Stromal cell of bone marrow (primary cell): ENCODE results near the gene ZFAND3.

Source experiments
- DNase-seq: peaks from one replicate; pipeline ENCODE4 v3.0.0-alpha.2; 2012; ENCODE audit warnings: low read depth

Gene ZFAND3

DNA sequence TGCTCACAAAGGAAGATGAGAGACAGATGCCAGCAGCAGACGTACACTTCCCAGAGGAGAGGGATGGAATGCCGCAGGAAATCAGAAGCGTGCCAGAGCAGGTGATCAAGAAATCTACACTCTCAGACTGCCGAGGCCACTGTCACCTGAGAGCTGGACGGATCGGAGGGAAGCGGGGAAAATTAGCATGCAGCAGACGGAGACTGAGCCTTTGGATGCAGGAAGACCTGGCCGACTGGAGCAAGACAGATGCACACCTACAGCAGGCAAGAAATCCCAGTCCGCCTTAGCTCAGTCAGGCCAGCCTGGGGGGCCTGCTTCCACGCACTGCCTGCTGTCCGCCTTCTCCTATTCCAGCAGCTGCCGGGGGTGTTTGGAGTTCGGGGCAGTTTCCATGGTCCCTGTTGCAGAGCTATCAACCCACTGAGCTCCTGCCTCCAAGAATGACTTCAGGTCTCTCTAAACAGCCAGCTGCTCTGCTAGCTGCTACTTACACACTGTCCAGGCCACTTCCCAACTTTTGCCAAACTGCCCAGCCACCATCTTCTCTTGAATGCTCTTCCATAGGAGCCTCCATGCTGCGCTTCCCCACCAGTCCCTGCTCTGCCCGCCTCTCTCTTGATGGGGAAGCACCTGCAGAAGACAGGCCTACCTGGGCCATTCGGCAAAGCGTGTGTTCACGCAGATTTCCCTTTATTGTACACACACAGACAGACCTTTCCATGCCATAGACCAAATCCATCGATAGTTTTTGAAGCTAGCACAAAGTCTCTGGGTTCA, 368.5 kb downstream of the ZFAND3 start:
- no peak for DNase-seq

DNA sequence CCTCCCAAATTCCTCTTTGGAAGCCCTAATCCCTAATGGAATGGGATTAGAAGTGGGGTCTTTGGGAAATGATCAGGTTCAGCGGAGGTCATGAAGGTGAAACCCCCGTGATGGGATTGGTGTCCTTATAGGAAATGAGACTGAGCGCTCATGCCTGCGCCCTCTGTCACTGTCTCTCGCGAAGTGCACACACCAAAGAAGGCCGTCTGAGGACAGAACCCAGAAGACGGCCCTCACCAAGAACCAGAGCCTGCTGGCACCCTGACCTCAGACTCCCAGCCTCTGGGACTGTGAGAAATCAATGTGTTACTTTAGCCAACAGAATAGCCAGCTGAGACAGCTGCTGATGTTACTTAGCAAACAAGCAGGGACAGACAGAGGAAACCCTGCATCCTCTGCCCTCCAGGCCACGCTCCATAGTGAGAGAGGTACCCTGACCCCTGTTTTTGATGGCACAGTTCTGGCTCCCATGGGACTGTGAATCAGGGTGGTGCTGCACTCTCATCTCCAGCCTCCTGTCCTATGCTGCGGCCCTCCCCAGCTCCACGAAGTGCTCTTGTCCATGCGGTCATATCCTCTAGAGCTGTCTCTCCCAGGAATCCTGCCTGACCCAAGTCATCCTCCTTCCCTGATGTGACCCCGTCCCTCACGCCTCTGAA, 369.3 kb downstream of the ZFAND3 start:
- DNase-seq: no peak

DNA sequence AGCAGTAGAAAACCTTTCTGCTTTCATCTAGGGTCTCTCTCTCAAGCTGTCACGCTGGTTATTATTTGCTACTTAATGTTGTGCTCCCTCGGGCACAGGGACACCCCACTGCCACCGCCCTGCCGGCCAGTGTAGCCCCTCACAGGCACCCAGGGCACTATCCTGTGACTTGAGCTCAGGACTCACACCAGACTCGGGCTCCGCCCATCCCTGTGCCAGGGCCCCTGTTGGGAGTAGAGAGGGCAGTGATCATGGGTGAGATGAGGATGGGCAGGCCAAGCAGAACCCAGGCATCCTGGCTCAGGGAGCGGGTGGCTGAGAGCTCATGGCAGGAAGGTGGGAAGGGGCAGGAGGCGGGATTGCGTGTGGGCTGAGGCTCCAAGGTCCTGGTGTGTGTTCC, 371.9 kb downstream of the ZFAND3 start:
- DNase-seq: no peak

DNA sequence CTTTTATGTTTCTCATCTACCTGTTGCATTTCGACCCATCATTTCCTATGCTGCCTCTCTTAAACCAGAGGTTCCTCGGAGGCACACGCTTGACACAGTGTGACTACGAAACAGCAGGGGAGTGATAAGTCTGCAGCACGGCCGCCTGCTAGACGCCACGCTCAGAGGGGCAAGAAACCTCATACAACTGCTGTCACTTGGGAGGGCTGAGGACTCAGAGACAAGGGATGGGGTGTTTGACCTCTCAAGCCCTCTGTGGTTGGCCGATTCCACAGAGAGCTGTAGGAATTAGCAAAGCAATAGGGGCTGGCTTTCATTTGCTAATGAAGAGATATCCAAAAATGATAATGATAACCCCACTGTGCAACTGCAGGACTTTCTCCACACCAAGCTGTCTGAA, 372.5 kb downstream of the ZFAND3 start:
- DNase-seq: no peak

DNA sequence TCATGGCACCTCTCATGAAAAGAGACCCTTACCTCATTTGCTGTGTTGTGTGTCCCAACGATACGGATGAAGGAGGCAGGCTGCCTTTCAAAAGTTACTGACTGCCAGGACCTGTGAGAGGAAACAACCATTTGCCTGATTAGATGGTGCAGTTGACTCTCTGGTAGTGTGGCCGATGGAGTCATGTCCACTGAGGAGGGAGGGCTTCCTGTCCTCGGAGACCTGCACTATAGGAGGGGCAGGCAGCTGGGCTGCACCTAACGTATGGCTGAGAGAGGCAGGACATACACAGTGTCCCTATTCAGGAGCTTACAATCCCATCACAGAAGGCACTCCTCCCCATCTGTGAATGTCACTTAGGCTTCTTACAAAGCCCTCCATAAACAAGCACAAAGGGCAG, 373.0 kb downstream of the ZFAND3 start:
- no peak for DNase-seq

DNA sequence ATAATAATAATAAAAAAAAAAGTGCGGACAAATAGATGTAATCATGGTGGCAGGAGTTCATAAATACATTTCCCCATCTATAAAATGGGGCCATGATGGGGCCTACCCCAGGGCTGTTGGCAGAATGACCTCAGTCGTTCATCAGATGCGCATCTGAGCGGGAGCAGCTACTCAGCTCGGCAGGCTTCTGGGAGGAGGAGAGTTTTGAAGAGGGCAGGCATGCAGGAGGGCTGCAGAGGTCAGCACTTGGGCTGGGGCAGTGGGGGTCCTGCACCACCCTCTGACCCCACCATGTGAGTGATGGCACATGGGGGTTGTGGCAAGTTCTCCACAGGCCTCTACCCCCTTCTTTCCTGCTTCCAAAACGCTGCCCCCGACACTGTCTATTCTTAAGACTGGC, 373.5 kb downstream of the ZFAND3 start:
- DNase-seq: no peak

DNA sequence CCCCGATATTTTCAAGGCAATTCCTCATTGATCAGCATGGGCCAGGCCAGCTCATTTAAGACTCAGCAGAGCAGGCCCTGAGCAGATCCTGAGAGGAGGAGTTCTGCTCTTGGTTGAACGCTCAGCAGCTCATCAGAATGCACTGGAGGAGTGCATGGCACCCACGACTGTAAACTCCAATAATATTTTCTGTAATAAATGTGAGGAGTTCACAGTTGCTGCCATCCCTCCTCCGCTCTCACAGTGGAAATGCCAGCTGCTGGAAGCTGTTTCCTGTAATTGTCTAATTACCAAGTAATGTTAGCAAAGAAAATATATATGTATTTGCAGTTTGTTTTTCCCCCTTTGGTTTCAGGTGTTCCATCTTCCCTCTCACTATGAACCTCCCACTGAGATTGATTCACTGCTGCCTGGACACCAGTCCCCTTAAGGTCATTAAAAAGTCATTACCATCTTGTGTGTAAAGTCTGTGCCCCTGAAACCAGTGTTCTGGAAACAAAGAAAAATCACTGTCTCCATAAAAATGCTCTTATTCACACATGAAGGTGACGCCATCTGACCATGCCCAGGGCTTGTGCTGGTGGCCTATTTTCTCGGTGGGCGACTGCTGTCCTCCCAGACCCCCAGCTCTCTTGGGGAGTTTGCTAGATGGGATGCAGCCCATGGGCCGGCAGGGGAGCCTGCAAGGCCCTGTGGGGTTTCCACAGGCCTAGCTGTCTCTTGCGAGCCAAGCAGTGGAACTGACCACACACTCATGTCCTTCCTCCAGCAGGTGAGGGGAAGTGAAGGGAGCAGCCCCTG, 374.2 kb downstream of the ZFAND3 start:
- DNase-seq: no peak

DNA sequence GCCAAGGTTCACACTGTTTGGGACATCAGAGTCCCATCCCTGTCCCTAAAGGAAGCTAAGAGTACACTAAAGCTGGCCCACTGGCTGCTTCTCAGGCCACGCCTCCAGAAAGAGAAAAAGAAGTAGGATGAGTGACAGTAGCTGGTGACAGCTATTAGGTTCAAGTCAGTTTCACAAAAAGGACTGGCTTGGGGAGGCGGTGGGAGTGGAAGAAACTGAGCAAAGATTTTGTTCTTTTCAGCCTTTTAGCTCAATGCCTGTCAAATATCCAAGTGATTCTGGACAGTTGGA, 374.7 kb downstream of the ZFAND3 start:
- DNase-seq: no peak

DNA sequence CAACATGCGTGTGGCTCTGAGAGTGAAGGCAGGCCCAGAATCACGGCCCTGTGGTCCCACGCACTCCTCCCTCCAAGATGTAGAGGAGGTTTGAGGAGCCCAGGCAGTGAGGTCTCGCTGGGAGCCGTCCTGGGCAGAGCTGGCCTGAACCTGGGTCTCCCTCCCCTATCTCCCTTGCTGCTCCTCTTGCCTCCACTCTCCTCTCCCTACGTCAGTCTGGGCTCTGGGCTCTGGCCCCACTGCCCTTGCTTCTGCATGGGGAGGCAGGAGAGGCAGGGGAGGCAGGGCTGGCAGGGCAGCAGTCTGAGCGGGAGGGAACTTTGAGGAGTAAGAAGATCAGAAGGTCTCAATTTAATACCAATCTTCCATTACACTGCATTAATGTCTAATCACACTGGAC, 375.1 kb downstream of the ZFAND3 start:
- DNase-seq: no peak

DNA sequence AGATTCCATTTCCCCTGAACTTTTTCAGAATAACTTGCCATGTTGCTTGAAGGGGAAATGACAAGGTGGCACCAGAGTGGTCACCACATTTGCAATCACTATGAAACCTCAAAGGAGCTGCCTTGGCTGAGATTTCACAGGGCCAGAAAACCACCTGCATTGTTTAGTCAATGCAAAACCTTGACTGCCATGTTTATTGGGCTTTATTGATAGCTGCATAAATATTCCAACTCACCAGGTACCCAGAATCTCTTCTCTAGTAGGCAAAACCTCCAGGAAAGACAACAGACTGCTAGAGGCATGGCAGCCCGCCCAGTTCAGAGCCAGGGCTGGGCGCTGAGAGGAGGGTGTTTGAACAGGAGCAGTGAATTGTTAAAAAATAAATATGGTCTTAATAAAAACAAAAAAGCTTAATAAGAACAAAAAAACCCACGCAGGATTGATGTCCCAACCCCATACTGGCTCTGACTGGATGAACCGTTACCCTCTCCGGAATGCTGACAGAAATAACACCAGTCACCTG, 375.6 kb downstream of the ZFAND3 start:
- DNase-seq: no peak

DNA sequence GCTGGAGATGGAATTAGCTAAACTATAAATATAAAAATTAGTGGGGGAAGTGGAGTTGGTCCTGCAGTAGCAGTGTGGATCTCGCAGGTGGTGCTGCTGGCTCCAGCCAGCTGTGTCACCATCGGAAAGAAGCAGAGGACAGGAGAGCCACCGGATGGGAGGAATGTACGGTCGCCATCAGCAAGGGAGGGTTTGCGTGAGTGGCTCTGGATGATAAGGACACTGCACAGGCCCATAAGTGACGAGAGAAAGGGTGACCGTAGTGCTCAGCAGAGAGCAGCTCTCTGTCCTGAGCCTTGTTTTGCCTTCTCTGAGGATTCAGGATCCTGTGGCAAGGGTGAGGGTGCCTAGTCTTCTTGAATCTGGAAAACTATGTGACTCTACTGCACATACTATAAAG, 378.7 kb downstream of the ZFAND3 start:
- DNase-seq: no peak
